A549 (cell line): Measurements from ENCODE around the gene RNF6. TPM values are rescaled to one million over a fixed set of nuclear protein-coding genes. Genes with fewer than 3 reads are reported as not detected.

Experiments used
- ATAC-seq, 2 experiments: fragments of 200-7000 bp in 1 of 2; fragments of >200 bp in 1 of 2; cut with Nextera tagmentation in 1 of 2; cut with Tn5 transposase in 1 of 2; 3 replicates each; pipeline versions ENCODE4 v1.8.0 to v1.9.1; 2018 to 2020; ENCODE audit warnings: mild to moderate bottlenecking in 1 of 2, moderate library complexity in 1 of 2
- CTCF ChIA-PET: fragments of 300-600 bp; sonication (Branson Sonifier 250); formaldehyde crosslinking; extraction: SDS; loops from one replicate; lab custom pipeline; 2021; ENCODE audit warnings: antibody characterized with exemption, inconsistent platforms; lab: Yijun Ruan, JAX
- POLR2A ChIA-PET: fragments of 350-600 bp; formaldehyde crosslinking; extraction: SDS; loops from one replicate; lab custom pipeline; 2021; ENCODE audit warnings: antibody characterized with exemption, inconsistent platforms; lab: Yijun Ruan, JAX
- DNase-seq, 2 experiments: peaks; one replicate each; pipeline versions ENCODE4 v3.0.0 to v3.0.0-alpha.2; 2011 to 2016; ENCODE audit warnings: low read depth in 1 of 2, low spot score in 1 of 2
- FAIRE-seq: peaks from 2 replicates; lab custom pipeline; 2011; peaks lifted over from hg19 to GRCh38; lab: Jason Lieb, UNC
- H3K27ac ChIP-seq, 2 experiments: fragments of >200 bp; sonication (Bioruptor Twin); formaldehyde crosslinking; 3 replicates each; pipeline ENCODE4 v1.5.1; 2016 to 2017
- H3K4me1 ChIP-seq: fragments of >200 bp; sonication (Bioruptor Twin); formaldehyde crosslinking; 3 replicates; pipeline ENCODE4 v1.6.1; 2016
- H3K4me2 ChIP-seq: fragments of >200 bp; sonication (Bioruptor Twin); formaldehyde crosslinking; 3 replicates; pipeline ENCODE4 v1.6.1; 2016
- H3K4me3 ChIP-seq: fragments of >200 bp; sonication (Bioruptor Twin); formaldehyde crosslinking; 3 replicates; pipeline ENCODE4 v1.5.1; 2016
- H3K9me3 ChIP-seq: fragments of >200 bp; sonication (Bioruptor Twin); formaldehyde crosslinking; 3 replicates; pipeline ENCODE4 v1.6.1; 2016
- CEBPB ChIP-seq, 2 experiments: fragments of >200 bp in 1 of 2; sonication (Bioruptor Twin) in 1 of 2; formaldehyde crosslinking in 1 of 2; IDR thresholded peaks; 2 replicates each; pipeline ENCODE4 v1.6.1; 2012 to 2016
- E2F6 ChIP-seq: IDR thresholded peaks from 2 replicates; pipeline ENCODE4 v1.6.1; 2012; ENCODE audit warnings: low read depth, borderline replicate concordance
- EHF ChIP-seq: fragments of 250-450 bp; sonication (Bioruptor Pico); IDR thresholded peaks from 2 replicates; pipeline ENCODE4 v1.5.0; 2020; ENCODE audit warnings: mild to moderate bottlenecking
- ELK1 ChIP-seq: fragments of 150-350 bp; IDR thresholded peaks from 2 replicates; pipeline ENCODE4 v1.6.1; 2014; ENCODE audit warnings: low read depth, mild to moderate bottlenecking, low read length
- FOSL2 ChIP-seq, 2 experiments: fragments of 450-650 bp in 1 of 2; fragments of >200 bp in 1 of 2; sonication (Bioruptor Twin) in 1 of 2; formaldehyde crosslinking; IDR thresholded peaks; 2 replicates each; pipeline versions ENCODE4 v1.5.0 to v1.6.1; 2016 to 2020; ENCODE audit warnings: mild to moderate bottlenecking in 1 of 2, moderate library complexity in 1 of 2
- FOXS1 ChIP-seq: fragments of 250-450 bp; sonication (Bioruptor Pico); IDR thresholded peaks from 2 replicates; pipeline ENCODE4 v1.5.0; 2020; ENCODE audit warnings: mild to moderate bottlenecking, moderate library complexity
- HEYL ChIP-seq: fragments of 250-450 bp; sonication (Bioruptor Pico); IDR thresholded peaks from 2 replicates; pipeline ENCODE4 v1.8.0; 2021; ENCODE audit warnings: mild to moderate bottlenecking, moderate library complexity
- HOXA7 ChIP-seq: fragments of 250-450 bp; sonication (Bioruptor Pico); IDR thresholded peaks from 2 replicates; pipeline ENCODE4 v1.5.0; 2020; ENCODE audit warnings: mild to moderate bottlenecking, moderate library complexity
- HOXB5 ChIP-seq: fragments of 250-450 bp; sonication (Bioruptor Pico); IDR thresholded peaks from 2 replicates; pipeline ENCODE4 v1.5.0; 2020; ENCODE audit warnings: mild to moderate bottlenecking, moderate library complexity
- JUN ChIP-seq, 2 experiments: fragments of >200 bp; sonication (Bioruptor Twin); formaldehyde crosslinking; IDR thresholded peaks; 2 replicates in 1 of 2; 3 replicates in 1 of 2; pipeline ENCODE4 v1.6.1; 2016 to 2017
- MYC ChIP-seq: IDR thresholded peaks from 2 replicates; pipeline ENCODE4 v1.6.1; 2012; ENCODE audit warnings: mild to moderate bottlenecking, inconsistent platforms, low read length, improper control_type of control experiment, borderline replicate concordance
- PHF8 ChIP-seq: fragments of 200-600 bp; sonication (generic); IDR thresholded peaks from 2 replicates; pipeline ENCODE4 v1.6.1; 2016; ENCODE audit warnings: low read depth, mild to moderate bottlenecking, antibody characterized with exemption, moderate library complexity, borderline replicate concordance
- POLR2A ChIP-seq: IDR thresholded peaks from 2 replicates; pipeline ENCODE4 v1.6.1; 2012; ENCODE audit warnings: mild to moderate bottlenecking, low read length
- POLR2AphosphoS2 ChIP-seq: conservative IDR thresholded peaks from 2 replicates; pipeline ENCODE4 v1.6.1; 2012; ENCODE audit warnings: low read length, improper control_type of control experiment, inconsistent platforms
- RAD21 ChIP-seq, 2 experiments: fragments of >200 bp in 1 of 2; sonication (Bioruptor Twin) in 1 of 2; formaldehyde crosslinking in 1 of 2; IDR thresholded peaks in 1 of 2; conservative IDR thresholded peaks in 1 of 2; 2 replicates in 1 of 2; 3 replicates in 1 of 2; pipeline ENCODE4 v1.6.1; 2012 to 2018; ENCODE audit warnings: inconsistent platforms in 1 of 2
- RARB ChIP-seq: fragments of 250-450 bp; sonication (Bioruptor Pico); IDR thresholded peaks from 2 replicates; pipeline ENCODE4 v1.8.0; 2021; ENCODE audit warnings: mild to moderate bottlenecking, moderate library complexity
- TFCP2L1 ChIP-seq: fragments of 250-450 bp; sonication (Bioruptor Pico); IDR thresholded peaks from 2 replicates; pipeline ENCODE4 v1.5.0; 2021; ENCODE audit warnings: mild to moderate bottlenecking
- ZC3H11A ChIP-seq: fragments of 450-650 bp; IDR thresholded peaks from 2 replicates; pipeline ENCODE4 v1.6.1; 2014; ENCODE audit warnings: antibody characterized with exemption, mild to moderate bottlenecking
- WGBS: methylation state at CpG from one replicate; pipeline ENCODE4 v1.1.6; 2017; ENCODE audit errors: missing lambda C conversion rate; 5-methylcytosine and 5-hydroxymethylcytosine counted together
- polyA plus RNA-seq, 4 experiments: library from polyadenylated mRNA; depleted of rRNA in 3 of 4; stranded (reverse); fragments of >200 nt; fragmentation: RNase III in 1 of 4; extraction: RNeasy Plus Mini Kit Qiagen cat#74134 plus additional on column Dnase treatment in 1 of 4; gene quantifications; 2 replicates in 3 of 4; 3 replicates in 1 of 4; pipeline ENCODE4 v1.2.3, GENCODE V29; 2011 to 2017
- TF ChIP-seq, protein P1 (sequence below): fragments of 450-650 bp; IDR thresholded peaks from 2 replicates; pipeline ENCODE4 v1.6.1; 2014; ENCODE audit warnings: antibody characterized with exemption
- TF ChIP-seq, protein P2 (sequence below): fragments of 250-450 bp; sonication (Bioruptor Pico); IDR thresholded peaks from 2 replicates; pipeline ENCODE4 v1.5.0; 2021; ENCODE audit warnings: mild to moderate bottlenecking, moderate library complexity, borderline replicate concordance
- TF ChIP-seq, protein P3 (sequence below): fragments of >200 bp; sonication (Bioruptor Twin); formaldehyde crosslinking; IDR thresholded peaks from 3 replicates; pipeline ENCODE4 v1.6.1; 2016

The RNF6 gene
- polyA plus RNA-seq, 2 of the 4 experiments (the other 2 are of a cell fraction): 33.7 to 55.3 TPM

- TF ChIP-seq E2F6 (peak; percentile 87), HOXB5 (CRISPR knock-in tag) (peak; percentile 72; the same call in 1 of the 2 replicates), POLR2AphosphoS2 (no peak), TFCP2L1 (no peak), EHF (no peak), HEYL (CRISPR knock-in tag) (0 out of 2 replicates have a peak, but pooled peaks have one; percentile 44)
- TF ChIP-seq, protein P1, sequence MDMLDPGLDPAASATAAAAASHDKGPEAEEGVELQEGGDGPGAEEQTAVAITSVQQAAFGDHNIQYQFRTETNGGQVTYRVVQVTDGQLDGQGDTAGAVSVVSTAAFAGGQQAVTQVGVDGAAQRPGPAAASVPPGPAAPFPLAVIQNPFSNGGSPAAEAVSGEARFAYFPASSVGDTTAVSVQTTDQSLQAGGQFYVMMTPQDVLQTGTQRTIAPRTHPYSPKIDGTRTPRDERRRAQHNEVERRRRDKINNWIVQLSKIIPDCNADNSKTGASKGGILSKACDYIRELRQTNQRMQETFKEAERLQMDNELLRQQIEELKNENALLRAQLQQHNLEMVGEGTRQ: peak; percentile 66
These were observed 35.8 kb downstream of the RNF6 start (continued) for GRCh38 chr13:26186118-26186870.

DNA sequence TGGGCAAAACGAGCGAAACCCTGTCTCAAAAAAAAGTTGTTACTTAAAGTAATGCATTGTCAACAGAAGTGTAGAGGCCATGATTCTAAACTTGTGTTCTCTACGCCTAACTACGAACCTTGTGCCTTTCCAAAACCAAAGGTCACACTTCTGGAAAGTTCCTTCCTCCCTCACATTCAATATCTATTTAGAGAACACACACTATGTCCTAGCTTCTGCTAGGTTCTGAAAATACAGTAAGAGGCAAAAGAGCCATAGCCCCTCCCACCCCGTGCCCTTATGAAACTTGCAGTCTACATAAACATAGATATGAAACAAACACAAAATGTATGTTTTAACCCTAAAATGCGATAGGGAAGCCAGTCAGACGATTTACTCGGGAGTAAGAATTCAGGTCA is 36.4 kb downstream of the RNF6 start:
- FAIRE-seq (no peak), ATAC-seq (peak; percentile 5; a peak in 2 of 6 replicates), DNase-seq (no peak)
- H3K27ac ChIP-seq: peak overlapping the region; percentile 64 to 80; a peak in 5 of 6 replicates
- no peak for TF ChIP-seq HOXB5 (CRISPR knock-in tag)
- no peak for TF ChIP-seq ZC3H11A
- no peak for TF ChIP-seq POLR2AphosphoS2
- no peak for TF ChIP-seq E2F6
- no peak for TF ChIP-seq RAD21 (conservative IDR thresholded peaks at IDR 0.05 in 1 of 2, IDR thresholded peaks at IDR 0.05 in 1 of 2)
- no peak for TF ChIP-seq POLR2A
- TF ChIP-seq PHF8: no peak
- TF ChIP-seq FOSL2 (IDR thresholded peaks at IDR 0.05): no peak
- no peak for TF ChIP-seq FOSL2 (CRISPR knock-in tag; IDR thresholded peaks at IDR 0.05)
- TF ChIP-seq MYC: no peak
- no peak for TF ChIP-seq ELK1
- TF ChIP-seq FOXS1 (CRISPR knock-in tag): no peak
- TF ChIP-seq, protein P2, sequence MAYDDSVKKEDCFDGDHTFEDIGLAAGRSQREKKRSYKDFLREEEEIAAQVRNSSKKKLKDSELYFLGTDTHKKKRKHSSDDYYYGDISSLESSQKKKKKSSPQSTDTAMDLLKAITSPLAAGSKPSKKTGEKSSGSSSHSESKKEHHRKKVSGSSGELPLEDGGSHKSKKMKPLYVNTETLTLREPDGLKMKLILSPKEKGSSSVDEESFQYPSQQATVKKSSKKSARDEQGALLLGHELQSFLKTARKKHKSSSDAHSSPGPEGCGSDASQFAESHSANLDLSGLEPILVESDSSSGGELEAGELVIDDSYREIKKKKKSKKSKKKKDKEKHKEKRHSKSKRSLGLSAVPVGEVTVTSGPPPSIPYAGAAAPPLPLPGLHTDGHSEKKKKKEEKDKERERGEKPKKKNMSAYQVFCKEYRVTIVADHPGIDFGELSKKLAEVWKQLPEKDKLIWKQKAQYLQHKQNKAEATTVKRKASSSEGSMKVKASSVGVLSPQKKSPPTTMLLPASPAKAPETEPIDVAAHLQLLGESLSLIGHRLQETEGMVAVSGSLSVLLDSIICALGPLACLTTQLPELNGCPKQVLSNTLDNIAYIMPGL: no peak
- TF ChIP-seq JUN (IDR thresholded peaks at IDR 0.05): no peak
- TF ChIP-seq HOXA7 (CRISPR knock-in tag): no peak
- TF ChIP-seq, protein P3, sequence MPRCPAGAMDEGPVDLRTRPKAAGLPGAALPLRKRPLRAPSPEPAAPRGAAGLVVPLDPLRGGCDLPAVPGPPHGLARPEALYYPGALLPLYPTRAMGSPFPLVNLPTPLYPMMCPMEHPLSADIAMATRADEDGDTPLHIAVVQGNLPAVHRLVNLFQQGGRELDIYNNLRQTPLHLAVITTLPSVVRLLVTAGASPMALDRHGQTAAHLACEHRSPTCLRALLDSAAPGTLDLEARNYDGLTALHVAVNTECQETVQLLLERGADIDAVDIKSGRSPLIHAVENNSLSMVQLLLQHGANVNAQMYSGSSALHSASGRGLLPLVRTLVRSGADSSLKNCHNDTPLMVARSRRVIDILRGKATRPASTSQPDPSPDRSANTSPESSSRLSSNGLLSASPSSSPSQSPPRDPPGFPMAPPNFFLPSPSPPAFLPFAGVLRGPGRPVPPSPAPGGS: no peak
- TF ChIP-seq CEBPB (IDR thresholded peaks at IDR 0.05): no peak
- TF ChIP-seq RARB (CRISPR knock-in tag): no peak
- CTCF ChIA-PET: interaction anchor here (0.6 to 3.2 kb wide), 16 partner anchors 10 to 563 kb away, joined by 3 to 54 read pairs (median 4); no protein-coding TSS in a partner anchor
- POLR2A ChIA-PET: no interaction called here
- H3K4me1 ChIP-seq: no peaks in the 10 kb centered on the region
- H3K4me3 ChIP-seq: peak overlapping the region; percentile 48
- WGBS: 52% methylated on average over 8 of the region's 8 CpGs
- H3K9me3 ChIP-seq: no peaks in the 10 kb centered on the region
- peak overlapping the region; percentile 86 for H3K4me2 ChIP-seq
